Stimulated activated CD4-positive, alpha-beta T cell treated with anti-CD3 and anti-CD28 coated beads, Interleukin-1b, Interleukin-23, amount 100 ng/mL, for 1 hour (primary cell): ENCODE results near the gene KIRREL2.
A peak's percentile ranks its signal among the peaks of the same experiment; 100 is the strongest.
"Not testable (repeated sequence)": the region's sequence is repeated elsewhere in the genome, so short reads cannot be mapped to it uniquely, and the experiment has no call there.

Experiments used
- DNase-seq, 2 donors: peaks; one replicate each; pipeline ENCODE4 v3.0.0-alpha.2; 2020; ENCODE audit warnings: low read depth in 2 of 2

Gene KIRREL2

DNA sequence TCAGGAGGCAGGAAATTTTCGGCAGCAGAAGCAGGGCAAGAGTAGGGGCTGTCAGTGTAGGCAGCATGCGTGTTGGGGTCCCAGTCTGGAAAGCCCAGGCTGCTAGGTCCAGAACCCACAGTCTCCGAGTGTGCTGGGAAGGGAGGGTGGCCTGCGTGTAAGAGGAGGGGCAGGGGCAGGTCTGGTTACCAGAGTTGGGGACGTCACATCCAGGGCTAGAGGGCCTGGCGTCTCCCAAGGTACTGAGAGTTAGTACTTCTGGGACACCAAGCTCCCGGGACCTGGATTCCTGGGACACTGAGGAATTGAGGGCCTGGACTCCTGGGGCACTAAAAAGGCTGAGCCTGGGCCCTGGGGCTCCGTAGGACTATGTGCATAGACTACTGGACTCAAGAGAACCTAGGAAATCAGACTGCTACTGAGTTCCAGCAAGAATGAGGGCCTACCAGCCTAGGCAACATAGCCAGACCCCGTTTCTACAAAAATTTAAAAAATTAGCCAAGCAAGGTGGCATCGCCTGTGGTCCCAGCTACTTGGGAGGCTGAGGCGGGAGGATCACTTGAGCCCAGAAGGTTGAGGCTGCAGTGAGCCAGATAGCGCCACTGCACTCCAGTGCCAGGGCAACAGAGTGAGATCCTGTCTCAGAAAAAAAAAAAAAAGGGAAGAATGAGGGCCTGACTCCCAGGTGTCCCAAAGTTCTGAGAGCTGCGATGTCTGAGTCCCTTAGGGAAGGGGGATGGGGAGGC lies 41.2 kb downstream of the KIRREL2 start:
- no peak for DNase-seq

DNA sequence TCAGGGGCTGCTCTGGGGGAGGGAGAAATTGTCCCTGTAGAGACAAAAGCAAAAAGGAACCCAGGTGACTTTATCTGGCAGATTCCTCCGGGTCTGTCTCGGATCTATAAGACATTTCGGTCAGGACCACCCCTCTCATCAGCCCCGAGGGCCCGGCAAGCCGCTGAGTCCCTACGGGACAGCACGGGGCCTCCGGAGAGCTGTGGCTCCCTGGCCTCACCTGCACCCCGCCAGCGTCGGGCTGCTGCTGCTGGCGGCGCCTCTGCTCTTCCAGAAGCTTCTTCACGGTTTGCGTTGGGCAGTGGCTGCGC lies 41.7 kb downstream of the KIRREL2 start:
- DNase-seq = no peak

DNA sequence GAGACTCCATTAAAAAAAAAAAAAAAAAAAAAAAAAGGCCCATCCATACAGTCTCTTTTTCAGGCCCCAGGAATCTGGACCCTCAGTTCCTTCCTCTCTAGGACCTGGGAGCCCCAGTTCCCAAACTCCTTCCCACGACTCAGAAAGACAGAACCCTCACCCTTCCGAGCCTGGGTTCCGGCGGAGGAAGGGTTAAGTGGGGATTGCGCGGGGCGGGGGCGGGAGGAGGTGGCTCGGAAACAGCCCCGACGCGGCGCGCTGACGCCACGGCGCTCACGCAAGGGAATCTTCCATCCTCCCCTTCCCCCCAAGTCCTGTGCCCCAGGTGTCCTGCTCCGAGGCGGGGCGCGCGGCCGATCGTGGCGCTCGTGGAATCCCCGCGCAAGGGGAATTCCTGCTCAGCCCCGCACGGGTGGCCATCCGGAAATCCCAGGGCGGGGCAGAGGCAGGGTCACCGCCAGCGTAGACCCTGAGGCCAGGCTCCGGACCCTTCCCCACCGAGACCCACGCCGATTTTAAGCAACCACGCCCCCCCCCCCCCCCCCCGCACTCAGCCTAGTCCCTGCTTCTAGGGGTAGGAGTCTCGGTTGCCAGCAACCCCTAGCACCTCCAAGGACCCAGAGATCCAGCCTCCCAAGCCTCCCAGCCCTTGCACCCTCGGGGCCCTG lies 43.0 kb downstream of the KIRREL2 start:
- DNase-seq = peak; percentile 63 to 80

DNA sequence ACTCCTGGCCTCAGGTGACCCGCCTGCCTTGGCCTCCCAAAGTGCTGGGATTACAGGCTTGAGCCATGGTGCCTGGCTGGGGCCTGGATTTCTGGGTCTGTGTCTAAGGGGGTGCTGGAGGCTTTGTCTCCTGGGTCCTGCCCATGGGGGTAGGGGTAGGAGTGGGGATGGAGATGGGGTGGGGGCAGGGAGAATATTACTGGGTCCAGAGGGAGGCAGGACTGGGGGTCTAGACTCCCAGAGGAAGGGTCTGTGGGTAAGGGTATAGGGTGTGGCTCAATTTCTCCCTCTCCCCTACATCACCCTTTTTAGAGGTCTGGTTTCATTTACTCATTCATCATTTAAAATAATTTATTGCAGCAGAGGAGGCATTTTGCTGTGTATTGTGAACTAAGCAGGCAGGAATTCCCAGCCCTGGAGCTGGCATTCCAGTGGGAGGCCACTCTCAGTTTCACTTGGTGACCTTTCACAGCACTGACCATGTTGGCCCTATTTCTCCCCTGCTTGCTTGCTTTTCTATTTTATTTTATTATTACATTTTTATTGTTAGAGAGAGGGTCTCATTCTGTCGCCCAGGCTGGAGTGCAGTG lies 44.4 kb downstream of the KIRREL2 start:
- no peak for DNase-seq

DNA sequence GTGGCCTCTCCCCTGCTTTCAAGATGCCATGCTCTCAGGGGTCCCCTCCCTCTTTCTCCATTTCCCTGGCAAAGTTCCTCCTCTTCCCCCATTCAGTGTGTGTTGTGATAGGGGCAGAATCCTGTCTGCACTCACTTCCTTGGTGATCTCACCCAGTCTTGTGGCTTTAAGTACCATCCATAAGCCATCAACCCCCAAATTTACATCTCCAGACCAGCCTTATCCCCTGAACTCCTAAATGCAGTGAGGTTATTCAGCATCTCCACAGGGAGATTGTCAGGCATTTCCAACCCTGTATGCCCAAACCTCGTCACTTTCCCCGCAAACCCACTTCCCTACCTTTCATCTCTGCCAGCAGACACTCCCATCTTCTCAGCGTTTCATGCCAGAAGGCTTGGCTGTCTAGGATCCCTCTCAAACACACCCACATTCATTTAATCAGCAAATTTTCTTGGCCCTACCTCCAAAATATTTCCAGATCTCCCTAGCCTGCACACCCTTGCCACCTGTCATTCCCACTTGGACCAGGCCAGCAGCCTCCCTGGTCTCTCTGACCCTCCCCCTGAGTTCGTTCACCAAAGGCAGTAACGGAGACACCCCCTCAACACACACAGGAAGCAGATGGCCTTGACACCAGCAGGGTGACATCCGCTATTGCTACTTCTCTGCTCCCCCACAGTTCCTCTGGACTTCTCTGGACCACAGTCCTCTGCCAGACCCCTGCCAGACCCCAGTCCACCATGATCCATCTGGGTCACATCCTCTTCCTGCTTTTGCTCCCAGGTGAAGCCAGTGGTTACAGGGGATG lies 45.3 kb downstream of the KIRREL2 start, which contains the start of gene HCST:
TSS of gene HCST (plus strand) at position 676 of the 808 bp plus-strand sequence. CDS start at position 741, 65 bp downstream.
- DNase-seq = no peak

DNA sequence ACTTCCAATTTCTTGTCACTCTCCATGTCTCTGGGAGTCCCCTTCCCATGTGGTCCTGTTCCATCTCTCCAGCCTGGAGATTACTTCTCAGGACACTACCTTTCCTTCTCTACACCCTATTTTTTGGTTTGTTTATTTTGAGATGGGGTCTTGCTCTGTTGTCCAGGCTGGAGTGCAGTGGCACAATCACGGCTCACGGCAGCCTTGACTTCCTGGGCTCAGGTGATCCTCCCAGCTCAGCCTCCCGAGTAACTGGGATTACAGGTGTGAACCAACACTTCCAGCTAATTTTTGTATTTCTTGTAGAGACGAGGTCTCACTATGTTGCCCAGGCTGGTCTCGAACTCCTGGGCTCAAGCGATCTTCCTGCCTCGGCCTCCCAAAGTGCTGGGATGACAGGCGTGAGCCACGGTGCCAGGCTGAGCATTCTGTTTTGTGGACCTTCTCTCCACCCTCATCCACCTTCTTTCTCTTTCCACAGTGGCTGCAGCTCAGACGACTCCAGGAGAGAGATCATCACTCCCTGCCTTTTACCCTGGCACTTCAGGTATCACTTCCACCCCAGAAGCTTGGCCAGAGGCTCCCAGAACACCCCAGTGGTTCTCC lies 46.3 kb downstream of the KIRREL2 start:
- no peak for DNase-seq

DNA sequence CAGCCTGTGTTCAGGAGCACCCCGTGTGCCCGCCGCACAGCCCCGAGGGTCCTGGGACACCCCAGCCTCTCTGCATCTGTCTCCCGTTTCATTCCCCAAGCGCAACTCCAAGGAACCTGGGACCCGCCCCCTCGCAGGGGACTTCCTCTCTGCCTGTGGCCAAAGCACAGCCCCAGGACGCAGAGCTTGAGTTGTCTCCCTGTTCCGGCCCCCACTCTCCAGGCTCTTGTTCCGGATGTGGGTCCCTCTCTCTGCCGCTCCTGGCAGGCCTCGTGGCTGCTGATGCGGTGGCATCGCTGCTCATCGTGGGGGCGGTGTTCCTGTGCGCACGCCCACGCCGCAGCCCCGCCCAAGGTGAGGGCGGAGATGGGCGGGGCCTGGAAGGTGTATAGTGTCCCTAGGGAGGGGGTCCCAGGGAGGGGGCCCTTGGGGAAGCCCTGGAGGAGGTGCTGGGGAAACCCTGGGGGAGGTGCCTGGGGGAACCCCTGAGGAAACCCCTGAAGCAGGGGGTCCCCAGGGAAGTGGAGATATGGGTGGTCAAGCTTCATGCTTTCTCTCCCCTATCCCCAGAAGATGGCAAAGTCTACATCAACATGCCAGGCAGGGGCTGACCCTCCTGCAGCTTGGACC lies 47.0 kb downstream of the KIRREL2 start:
- peak; percentile 68 to 84 for DNase-seq

DNA sequence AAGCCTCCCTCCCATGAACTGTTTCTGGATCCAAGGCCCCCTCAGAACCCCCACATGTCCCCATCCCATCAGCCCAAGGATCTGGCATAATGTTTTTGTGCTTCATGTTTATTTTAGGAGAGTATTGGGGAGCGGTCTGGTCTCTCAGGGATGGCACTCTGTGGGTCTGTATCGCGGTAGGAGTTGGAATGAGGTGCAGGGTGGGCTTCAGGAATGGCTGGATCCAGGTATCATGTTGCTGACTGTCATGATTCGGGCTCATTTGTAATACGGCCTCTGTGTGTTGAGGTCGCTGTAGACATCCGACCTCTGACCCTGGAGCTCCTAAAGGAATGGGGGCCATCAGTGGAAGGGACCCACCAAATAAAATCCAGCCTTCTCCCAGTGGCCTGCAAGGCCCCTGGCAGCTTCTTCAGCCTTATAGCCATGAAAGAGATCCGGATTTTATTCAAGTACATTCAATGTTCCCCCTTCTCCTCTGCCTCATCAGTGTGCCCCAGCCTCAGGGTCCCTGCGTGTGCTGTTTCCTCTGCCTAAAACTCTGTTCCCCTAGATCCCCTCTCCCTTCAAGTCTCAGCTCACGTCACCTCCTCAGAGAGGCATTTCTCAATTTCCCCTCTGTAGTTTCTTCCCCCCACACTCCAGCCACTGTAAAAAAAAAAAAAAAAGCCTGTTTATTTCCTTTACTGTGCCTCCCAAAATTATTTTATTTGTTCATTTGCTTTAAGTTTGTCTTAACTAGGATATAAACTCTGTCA lies 47.8 kb downstream of the KIRREL2 start:
- no peak for DNase-seq

DNA sequence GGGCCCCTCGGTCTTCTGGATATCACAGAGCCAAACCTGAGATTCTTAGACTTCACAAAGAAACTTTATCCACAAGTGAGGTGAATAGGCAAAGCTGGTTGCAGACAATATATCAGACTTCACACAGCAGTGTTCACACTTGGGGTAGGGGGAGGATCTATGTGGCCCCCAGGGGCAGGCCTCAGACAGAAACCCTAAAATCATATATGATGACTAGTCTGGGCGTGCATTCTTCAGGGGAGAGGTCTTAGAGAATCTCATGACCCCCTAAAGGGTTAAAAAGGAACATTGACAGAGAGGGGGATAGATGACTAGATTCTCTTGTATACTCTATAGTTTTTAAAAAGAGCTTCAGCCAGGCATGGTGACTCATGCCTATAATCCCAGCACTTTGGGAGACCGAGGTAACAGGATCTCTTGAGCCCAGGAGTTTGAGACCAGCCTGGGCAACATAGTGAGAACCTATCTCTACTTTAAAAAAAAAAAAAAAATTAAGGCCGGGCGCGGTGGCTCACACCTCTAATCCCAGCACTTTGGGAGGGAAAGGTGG lies 48.5 kb downstream of the KIRREL2 start:
- no peak for DNase-seq

DNA sequence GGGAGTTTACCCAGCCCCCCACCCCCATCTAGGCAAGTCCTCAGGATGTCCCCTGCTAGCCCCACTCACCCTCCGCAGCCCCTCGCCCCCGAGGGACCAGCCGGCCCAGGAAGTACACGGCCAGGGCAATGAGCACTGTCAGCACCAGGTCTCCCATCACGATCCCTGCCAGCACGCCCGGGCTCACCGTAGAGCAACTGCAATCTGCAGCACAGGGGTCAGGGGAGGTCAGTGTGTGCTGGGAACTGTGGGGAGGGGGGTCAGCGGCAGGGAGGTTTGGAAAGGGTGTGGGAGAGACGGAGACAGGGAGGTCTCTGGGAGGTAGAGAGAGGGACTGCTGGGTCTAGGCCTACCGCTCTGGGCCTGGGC lies 50.6 kb downstream of the KIRREL2 start:
- DNase-seq = no peak

DNA sequence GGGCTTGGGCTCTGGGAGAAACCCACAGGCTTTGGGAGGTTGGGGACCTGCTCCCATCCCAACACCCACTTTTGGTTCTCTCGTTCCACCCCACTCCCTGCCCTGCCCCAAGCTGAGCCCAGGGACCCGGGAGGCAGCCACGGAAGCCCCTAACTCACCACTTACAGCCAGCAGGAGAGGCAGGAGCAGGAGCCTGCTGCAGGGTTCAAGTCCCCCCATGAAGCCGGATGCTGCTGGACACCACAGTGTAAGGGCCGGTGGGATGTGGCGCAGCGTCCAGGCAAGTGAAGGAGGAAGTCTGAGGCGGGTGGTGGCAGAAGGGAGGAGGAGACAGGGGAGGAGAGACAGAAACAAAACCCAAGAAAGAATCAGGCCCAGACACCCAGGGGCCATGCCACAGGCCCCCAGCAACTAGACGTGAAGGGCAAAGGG lies 51.3 kb downstream of the KIRREL2 start, which contains the start of gene TYROBP:
TSS of gene TYROBP (minus strand) at position 286 of the 432 bp plus-strand sequence. CDS start at position 219, 67 bp downstream.
- no peak for DNase-seq

DNA sequence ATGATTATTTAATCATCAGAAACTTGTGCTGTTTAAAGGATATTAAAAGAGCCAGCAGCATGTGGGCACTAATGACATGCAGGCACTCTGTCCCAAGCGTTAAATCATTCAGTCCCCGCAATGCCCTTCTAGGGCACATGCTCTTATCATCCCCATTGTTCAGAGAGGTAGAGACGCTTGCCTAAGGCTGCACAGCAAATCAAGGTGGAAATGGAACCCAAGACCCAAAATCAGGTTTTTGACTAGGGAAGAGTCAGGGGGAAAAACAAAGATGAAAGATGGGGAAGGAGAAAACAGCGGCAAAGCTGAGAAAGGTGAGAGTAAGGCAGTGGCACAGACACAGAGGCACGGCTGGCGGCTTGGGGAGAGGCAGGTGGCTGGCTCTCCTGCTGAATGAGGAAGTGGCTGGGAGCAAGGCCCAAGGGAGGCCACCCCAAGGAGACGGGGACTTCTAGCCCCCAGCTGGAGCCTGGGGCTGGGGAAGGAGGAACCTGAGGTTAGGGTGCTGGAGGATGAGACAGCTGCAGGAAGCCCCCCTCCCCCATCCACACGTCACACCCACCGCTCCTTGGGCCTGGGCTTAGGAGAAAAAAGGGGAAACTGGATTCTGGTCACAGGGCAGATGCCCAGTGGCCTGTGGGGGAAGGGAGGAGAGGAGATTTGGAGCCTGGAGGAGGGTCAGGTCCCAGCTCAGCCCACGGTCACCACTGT lies 52.4 kb downstream of the KIRREL2 start:
- no peak for DNase-seq

DNA sequence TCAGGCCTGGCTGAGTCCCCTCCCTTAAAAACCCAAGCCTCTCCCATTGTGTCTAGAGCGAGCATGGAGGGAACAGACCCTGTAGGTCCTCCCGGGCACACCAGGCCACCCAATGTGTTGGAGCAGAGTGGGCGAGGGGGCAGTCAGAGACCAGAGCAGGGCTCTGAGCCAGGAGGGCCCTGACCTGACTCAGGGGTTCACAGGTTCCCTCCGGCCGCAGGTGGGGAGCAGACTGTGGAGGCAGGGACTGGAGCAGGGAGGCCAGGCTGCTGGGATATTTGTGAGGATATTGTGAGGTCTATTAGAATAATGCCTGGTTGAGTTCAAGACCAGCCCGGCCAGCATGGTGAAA lies 52.9 kb downstream of the KIRREL2 start:
- no peak for DNase-seq

DNA sequence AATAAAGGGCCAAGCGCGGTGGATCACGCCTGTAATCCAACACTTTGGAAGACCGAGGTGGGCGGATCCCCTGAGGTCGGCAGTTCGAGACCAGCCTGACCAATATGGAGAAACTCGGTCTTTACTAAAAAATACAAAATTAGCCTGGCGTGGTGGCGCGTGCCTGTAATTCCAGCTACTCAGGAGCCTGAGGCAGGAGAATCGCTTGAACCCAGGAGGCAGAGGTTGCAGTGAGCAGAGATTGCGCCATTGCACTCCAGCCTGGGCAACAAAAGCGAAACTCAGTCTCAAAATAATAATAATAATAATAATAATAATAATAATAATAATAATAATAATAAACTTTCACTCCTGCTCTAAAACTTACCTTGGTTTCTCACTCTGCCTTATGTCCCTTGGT lies 53.6 kb downstream of the KIRREL2 start:
- not testable (repeated sequence) for DNase-seq

DNA sequence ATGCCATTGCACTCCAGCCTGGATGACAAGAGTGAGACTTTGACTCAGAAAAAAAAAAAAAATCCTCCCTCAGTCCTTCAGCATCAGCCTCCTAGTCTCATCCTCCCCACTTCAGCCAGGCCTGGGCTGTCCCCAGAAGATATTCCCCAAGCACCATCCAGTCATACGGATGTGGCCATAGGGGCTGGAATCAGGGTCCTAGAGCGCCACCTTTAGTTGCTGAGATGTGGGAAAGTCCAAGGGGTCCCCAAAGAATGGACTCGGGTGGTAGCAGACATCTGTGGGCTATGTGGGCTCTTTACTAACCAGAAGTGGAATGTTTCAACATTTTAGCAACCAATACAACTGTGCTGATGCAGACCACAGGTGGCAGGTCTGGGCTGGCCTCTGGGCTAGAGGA lies 54.5 kb downstream of the KIRREL2 start:
- DNase-seq = no peak

DNA sequence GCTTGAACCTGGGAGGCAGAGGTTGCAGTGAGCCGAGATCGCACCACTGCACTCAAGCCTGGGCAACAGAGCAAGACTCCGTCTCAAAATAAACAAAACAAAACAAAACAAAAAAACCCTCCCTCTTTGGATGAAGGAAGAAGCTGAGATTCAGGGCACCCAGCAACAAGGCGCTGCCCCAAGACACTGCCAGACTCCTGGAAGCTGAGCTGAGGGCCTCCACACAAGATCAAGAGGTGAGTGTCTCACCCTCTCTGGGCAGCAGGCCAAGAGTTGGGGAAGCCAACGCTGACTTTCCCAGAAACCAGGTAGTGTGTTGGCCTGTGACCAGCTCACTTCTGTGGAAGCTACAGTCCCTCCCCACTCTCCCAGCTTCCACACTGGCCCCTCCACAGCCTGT lies 55.1 kb downstream of the KIRREL2 start:
- no peak for DNase-seq

DNA sequence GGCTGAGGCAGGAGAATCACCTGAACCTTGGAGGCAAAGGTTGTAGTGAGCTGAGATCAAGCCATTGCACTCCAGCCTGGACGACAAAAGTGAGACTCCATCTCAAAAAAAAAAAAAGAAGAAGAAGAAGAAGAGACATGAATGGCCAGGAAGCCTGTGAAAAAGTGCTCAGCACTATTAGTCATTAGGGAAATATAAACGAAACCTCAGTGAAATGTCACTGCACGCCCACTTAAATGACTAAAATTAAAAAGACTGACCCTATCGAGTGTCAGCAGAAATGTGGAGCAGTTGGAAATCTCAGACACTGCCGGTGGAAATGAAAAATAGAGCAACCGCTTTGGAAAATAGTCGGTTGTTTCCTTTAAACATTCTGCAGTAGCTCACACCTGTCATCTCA lies 56.9 kb downstream of the KIRREL2 start:
- no peak for DNase-seq

DNA sequence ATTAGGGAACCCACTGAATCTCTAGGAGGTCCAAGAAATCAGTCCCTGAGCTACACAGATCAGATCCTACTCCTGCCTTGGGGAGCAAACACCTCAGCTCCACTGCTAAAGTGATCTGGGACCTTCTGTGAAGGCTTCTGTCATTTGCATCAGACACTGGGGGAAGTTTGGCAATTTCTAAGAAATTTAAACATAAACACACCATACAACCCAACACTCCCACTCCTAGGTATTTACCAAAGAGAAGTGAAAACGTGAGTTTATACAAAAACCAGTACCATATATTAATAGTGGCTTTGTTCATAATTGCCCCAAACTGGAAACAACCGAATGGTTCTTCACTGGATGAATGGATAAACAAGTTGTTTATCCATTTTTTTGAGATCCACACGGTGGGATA lies 58.7 kb downstream of the KIRREL2 start:
- DNase-seq = no peak
